Epithelial cell of esophagus (primary cell): ENCODE measurements around the gene GPATCH8.

Experiments used
- DNase-seq: peaks from one replicate; pipeline ENCODE4 v3.0.0; 2010; ENCODE audit warnings: low read depth
- H3K4me3 ChIP-seq: 2 replicates; pipeline ENCODE4 v1.5.1; 2011; ENCODE audit warnings: mild to moderate bottlenecking, low read length, control low read depth
- CTCF ChIP-seq: IDR thresholded peaks from 2 replicates; pipeline ENCODE4 v1.5.1; 2011; ENCODE audit warnings: low read depth, mild to moderate bottlenecking, low read length, control low read depth, inconsistent platforms; ENCODE audit not compliant: insufficient read depth; ENCODE audit errors: missing control alignments

Gene GPATCH8

GRCh38 chr17:44381810-44382305 lies 121.3 kb downstream of the GPATCH8 start:
- TF ChIP-seq CTCF, result no peak
- no peak overlapping the region for H3K4me3 ChIP-seq
- DNase-seq, result no peak

GRCh38 chr17:44380767-44381166 lies 122.4 kb downstream of the GPATCH8 start:
- no peak overlapping the region for H3K4me3 ChIP-seq
- no peak for TF ChIP-seq CTCF
- no peak for DNase-seq

GRCh38 chr17:44379887-44380286 lies 123.3 kb downstream of the GPATCH8 start:
- no peak for TF ChIP-seq CTCF
- DNase-seq, result no peak
- no peak overlapping the region for H3K4me3 ChIP-seq

GRCh38 chr17:44378171-44378705 lies 125.0 kb downstream of the GPATCH8 start:
- DNase-seq, result no peak
- no peak for TF ChIP-seq CTCF
- no peak overlapping the region for H3K4me3 ChIP-seq

- no peak for DNase-seq
- no peak for TF ChIP-seq CTCF
- H3K4me3 ChIP-seq, result no peak overlapping the region
Measured at GRCh38 chr17:44376779-44377178, 126.4 kb downstream of the GPATCH8 start.

- TF ChIP-seq CTCF, result peak; percentile 44
- no peak overlapping the region for H3K4me3 ChIP-seq
- no peak for DNase-seq
Measured at GRCh38 chr17:44376124-44376523, 127.1 kb downstream of the GPATCH8 start.

- no peak for DNase-seq
- no peak overlapping the region for H3K4me3 ChIP-seq
- no peak for TF ChIP-seq CTCF
Measured at GRCh38 chr17:44375196-44376017, 127.8 kb downstream of the GPATCH8 start.
